Activated T-helper 17 cell treated with anti-CD3 and anti-CD28 coated beads, Interleukin-2, amount 50 U/mL, for 72 hours (primary cell): ENCODE data around the gene AP2B1. TPM values are rescaled to one million over a fixed set of nuclear protein-coding genes. Genes with fewer than 3 reads are reported as not detected.

Experiments used
- ATAC-seq: fragments of 150-1000 bp; cut with Tn5 transposase; replicated peaks from 2 replicates; pipeline ENCODE4 v1.10.0; 2021; ENCODE audit warnings: mild to moderate bottlenecking, moderate library complexity
- H3K27ac Mint-ChIP-seq: one replicate; pipeline ENCODE4 v1.8.0; 2022; ENCODE audit warnings: mixed read lengths
- H3K27me3 Mint-ChIP-seq: one replicate; pipeline ENCODE4 v1.8.0; 2022; ENCODE audit warnings: mixed read lengths
- H3K36me3 Mint-ChIP-seq: one replicate; pipeline ENCODE4 v1.8.0; 2022; ENCODE audit warnings: low read depth, mild to moderate bottlenecking, mixed read lengths
- H3K4me1 Mint-ChIP-seq: one replicate; pipeline ENCODE4 v1.8.0; 2022; ENCODE audit warnings: mixed read lengths
- H3K4me3 Mint-ChIP-seq: one replicate; pipeline ENCODE4 v1.8.0; 2022; ENCODE audit warnings: mild to moderate bottlenecking, mixed read lengths
- H3K9me3 Mint-ChIP-seq: one replicate; pipeline ENCODE4 v1.8.0; 2022; ENCODE audit warnings: mixed read lengths
- total RNA-seq, 2 donors: library from RNA; stranded (reverse); gene quantifications; one replicate each; pipeline ENCODE4 v1.2.3, GENCODE V29; 2022

AP2B1 gene
- total RNA-seq, 2 donors from 2014 or later, result 189 to 213 TPM

- H3K27ac Mint-ChIP-seq, result peak overlapping the region; percentile 58
- H3K4me3 Mint-ChIP-seq, result no peak overlapping the region
- H3K9me3 Mint-ChIP-seq, result no peaks in the 10 kb centered on the region
Observed at GRCh38 chr17:35630530-35631148, 43.5 kb downstream of the AP2B1 start.

DNA sequence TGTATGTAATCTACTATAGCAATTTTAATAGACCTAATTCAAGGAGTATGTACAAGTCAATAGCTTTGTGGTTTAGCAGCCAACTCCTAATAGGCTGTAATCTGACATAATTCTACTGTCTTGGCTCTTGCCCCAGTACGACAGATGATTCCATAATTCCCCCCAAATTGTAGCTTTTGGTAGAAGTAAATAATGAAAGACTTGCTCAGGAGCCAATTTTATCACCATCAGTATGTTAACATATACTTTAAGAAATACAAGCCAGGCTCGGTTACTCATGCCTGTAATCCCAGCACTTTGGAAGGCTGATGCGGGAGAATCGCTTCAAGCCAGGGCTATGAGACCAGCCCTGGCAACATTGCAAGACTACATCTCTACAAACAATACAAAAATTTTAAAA, 53.9 kb downstream of the AP2B1 start:
- H3K27me3 Mint-ChIP-seq, result no peaks in the 10 kb centered on the region
- no peak overlapping the region for H3K27ac Mint-ChIP-seq
- peaks cover 100% of the 10 kb centered on the region for H3K36me3 Mint-ChIP-seq
- H3K9me3 Mint-ChIP-seq, result no peaks in the 10 kb centered on the region
- no peak overlapping the region for H3K4me3 Mint-ChIP-seq
- no peaks in the 10 kb centered on the region for H3K4me1 Mint-ChIP-seq
- ATAC-seq, result no peak

More at GRCh38 chr17:35630530-35631148, 43.5 kb downstream of the AP2B1 start:
- peak; percentile 55 for ATAC-seq
- Mint-ChIP-seq H3K4me1 (peaks cover 6% of the 10 kb centered on the region), H3K27me3 (no peaks in the 10 kb centered on the region), H3K36me3 (peaks cover 93% of the 10 kb centered on the region)

DNA sequence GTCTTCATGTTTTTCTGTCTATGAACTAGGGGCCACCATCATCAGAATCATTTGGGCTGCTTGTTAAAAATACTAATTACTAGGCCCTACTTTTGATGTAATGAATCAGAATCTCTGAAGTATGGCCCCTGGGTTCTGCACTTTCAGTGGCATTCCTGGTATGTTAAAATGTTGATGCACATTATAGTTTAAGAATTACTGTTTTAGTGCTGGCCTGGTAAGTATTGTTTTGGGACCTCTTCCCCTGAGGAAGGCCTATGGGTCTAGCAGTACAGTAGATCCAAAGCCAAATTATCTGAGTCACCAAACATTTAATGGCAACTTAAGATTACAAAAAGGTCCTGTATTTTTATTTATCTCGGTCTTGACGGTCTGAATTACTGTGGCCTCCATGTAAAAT, 58.8 kb downstream of the AP2B1 start:
- H3K36me3 Mint-ChIP-seq, result peaks cover 81% of the 10 kb centered on the region
- no peaks in the 10 kb centered on the region for H3K27me3 Mint-ChIP-seq
- no peaks in the 10 kb centered on the region for H3K4me1 Mint-ChIP-seq

DNA sequence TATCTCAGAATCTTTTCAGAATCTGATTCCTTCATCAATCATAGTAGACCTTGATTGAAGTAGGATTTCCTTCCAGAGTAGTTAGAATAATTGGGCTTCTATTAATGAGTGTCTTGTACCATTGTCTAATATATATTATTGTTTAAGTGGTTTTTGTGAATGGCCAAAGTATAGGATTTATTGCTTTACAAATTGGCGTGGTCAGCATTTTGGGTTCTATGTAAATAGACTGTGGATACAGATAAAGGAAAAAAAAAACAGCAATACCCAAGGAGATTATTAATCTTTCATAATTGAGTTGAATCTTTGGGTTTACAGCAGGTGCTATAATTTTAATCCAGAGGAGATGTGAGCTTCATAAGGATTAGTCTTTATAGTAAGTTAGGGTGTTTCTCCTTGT, 64.3 kb downstream of the AP2B1 start:
- Mint-ChIP-seq H3K27me3 (no peaks in the 10 kb centered on the region), H3K36me3 (peaks cover 26% of the 10 kb centered on the region), H3K9me3 (no peaks in the 10 kb centered on the region), H3K4me3 (no peak overlapping the region), H3K27ac (no peak overlapping the region), H3K4me1 (peaks cover 10% of the 10 kb centered on the region)
- ATAC-seq, result no peak

More for the DNA sequence above, 58.8 kb downstream of the AP2B1 start:
- ATAC-seq, result no peak
- Mint-ChIP-seq H3K4me3 (no peak overlapping the region), H3K9me3 (no peaks in the 10 kb centered on the region), H3K27ac (no peak overlapping the region)

DNA sequence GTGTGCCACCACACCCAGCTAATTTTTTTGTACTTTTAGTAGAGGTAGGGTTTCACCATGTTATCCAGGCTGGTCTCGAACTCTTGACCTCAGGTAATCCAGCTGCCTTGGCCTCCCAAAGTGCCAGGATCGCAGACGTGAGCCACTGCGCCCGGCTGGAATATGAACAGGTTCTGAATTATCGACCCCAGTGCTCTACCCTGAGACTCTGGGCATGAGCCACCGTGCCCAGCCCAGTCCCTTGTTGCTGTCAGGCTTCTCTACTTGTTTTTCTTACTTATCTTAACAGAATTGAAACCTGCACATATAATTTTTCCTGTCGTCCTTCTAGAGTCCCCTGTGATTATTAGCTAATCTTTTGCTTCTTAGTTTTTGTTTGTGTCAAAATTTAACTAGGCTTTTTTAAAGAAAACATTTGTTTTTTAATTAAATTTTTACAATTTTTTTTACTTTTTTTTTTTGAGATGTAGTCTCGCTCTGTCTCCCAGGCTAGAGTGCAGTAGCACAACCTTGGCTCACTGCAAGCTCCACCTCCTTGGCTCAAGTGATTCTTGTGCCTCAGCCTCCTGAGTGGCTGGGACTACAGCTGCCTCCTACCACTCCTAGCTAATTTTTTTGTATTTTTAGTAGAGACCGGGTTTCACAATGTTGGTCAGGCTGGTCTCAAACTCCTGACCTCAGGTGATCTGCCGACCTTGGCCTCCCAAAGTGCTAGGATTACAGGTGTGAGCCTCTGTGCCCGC, 66.7 kb downstream of the AP2B1 start:
- H3K27me3 Mint-ChIP-seq, result no peaks in the 10 kb centered on the region
- no peak overlapping the region for H3K27ac Mint-ChIP-seq
- H3K4me3 Mint-ChIP-seq, result no peak overlapping the region
- H3K36me3 Mint-ChIP-seq, result peaks cover 3% of the 10 kb centered on the region
- H3K9me3 Mint-ChIP-seq, result no peaks in the 10 kb centered on the region
- peaks cover 15% of the 10 kb centered on the region for H3K4me1 Mint-ChIP-seq
- no peak for ATAC-seq

GRCh38 chr17:35655303-35655702, 68.2 kb downstream of the AP2B1 start:
- Mint-ChIP-seq H3K27me3 (no peaks in the 10 kb centered on the region), H3K27ac (no peak overlapping the region), H3K9me3 (no peaks in the 10 kb centered on the region), H3K36me3 (no peaks in the 10 kb centered on the region), H3K4me1 (peaks cover 15% of the 10 kb centered on the region), H3K4me3 (no peak overlapping the region)
- ATAC-seq, result no peak

GRCh38 chr17:35660902-35661301, 73.8 kb downstream of the AP2B1 start:
- Mint-ChIP-seq H3K27ac (no peak overlapping the region), H3K27me3 (no peaks in the 10 kb centered on the region), H3K9me3 (no peaks in the 10 kb centered on the region), H3K4me3 (no peak overlapping the region), H3K36me3 (peaks cover under 1% of the 10 kb centered on the region), H3K4me1 (peaks cover 6% of the 10 kb centered on the region)
- no peak for ATAC-seq

DNA sequence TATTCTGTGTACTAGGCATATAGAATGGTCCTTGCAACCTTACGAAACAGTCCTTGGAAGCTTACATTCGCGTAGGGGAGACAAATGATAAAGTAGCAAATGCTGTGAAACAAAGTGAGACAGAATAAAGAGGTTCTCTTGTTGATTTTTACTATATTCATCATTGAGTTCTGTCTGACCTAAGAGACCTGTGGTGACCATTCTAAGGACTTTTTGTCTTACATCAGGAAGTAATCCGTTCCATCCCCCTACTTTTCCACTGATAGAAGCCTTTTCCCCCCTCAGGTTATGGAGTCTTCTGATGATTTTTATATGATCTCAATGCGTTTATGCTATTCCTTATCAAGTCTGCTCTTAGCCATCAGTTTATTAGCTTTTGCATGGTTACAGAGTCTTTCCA, 77.6 kb downstream of the AP2B1 start:
- no peak for ATAC-seq
- Mint-ChIP-seq H3K36me3 (peaks cover 37% of the 10 kb centered on the region), H3K4me1 (peaks cover 6% of the 10 kb centered on the region)

GRCh38 chr17:35665662-35666061, 78.5 kb downstream of the AP2B1 start:
- H3K4me1 Mint-ChIP-seq, result peaks cover 6% of the 10 kb centered on the region
- no peak overlapping the region for H3K27ac Mint-ChIP-seq
- H3K4me3 Mint-ChIP-seq, result no peak overlapping the region
- H3K27me3 Mint-ChIP-seq, result no peaks in the 10 kb centered on the region
- H3K36me3 Mint-ChIP-seq, result peaks cover 46% of the 10 kb centered on the region
- no peak for ATAC-seq
- no peaks in the 10 kb centered on the region for H3K9me3 Mint-ChIP-seq

More for the DNA sequence above, 77.6 kb downstream of the AP2B1 start:
- H3K4me3 Mint-ChIP-seq, result no peak overlapping the region
- no peaks in the 10 kb centered on the region for H3K9me3 Mint-ChIP-seq
- no peak overlapping the region for H3K27ac Mint-ChIP-seq
- H3K27me3 Mint-ChIP-seq, result no peaks in the 10 kb centered on the region

- H3K9me3 Mint-ChIP-seq, result no peaks in the 10 kb centered on the region
- no peaks in the 10 kb centered on the region for H3K27me3 Mint-ChIP-seq
- H3K4me3 Mint-ChIP-seq, result no peak overlapping the region
- H3K27ac Mint-ChIP-seq, result no peak overlapping the region
- peaks cover 6% of the 10 kb centered on the region for H3K4me1 Mint-ChIP-seq
- peaks cover 50% of the 10 kb centered on the region for H3K36me3 Mint-ChIP-seq
- ATAC-seq, result no peak
Observed at GRCh38 chr17:35666070-35666469, 78.9 kb downstream of the AP2B1 start.

DNA sequence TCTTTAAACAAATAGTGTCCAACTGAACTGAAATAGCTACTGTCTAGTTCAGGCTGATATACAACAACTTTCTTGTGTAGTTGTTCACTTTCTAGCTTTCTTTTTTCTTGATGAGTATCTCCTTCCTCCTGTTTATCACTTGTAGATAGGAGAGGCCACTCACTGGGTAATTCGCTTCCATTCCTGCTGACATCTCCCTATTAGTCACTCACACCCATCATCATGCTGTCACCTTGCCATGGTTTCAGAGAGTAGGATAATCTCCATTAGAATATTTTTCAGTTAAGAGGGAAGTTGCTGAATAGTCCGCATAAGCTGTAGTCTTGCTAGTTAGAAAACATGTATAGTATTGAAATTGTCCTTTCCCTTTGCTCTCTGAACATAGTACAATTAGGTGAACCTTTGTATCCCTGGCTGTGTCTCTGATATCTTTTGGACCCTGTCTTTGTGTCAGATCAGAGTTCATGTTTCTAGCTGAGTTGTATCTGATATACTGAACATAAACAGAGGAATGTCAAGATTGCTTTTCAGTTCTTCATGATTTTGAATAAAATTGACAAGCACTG, 79.9 kb downstream of the AP2B1 start:
- ATAC-seq, result no peak
- Mint-ChIP-seq H3K27ac (peak overlapping the region; percentile 61), H3K36me3 (peaks cover 60% of the 10 kb centered on the region), H3K9me3 (no peaks in the 10 kb centered on the region), H3K27me3 (no peaks in the 10 kb centered on the region), H3K4me1 (peaks cover 6% of the 10 kb centered on the region), H3K4me3 (no peak overlapping the region)

DNA sequence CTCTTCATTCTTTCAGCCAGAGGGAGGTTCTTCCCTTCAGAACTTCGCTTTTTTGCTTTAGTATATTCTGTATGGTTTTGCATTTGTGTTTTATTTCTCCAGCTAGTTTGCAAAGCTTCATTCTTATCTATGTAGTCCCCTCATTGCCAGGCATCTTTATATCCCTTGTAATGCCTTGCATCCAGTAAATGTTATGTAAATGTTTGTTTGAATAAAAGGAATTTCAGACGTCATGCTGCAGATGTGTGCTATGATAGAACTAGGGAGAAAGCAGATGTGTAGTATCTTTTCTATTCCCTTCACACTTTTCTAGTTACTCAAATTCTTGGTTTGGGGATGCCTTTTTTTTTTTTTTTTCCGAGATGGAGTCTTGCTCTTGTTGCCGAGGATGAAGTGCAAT, 81.7 kb downstream of the AP2B1 start:
- H3K36me3 Mint-ChIP-seq, result peaks cover 78% of the 10 kb centered on the region
- peaks cover 6% of the 10 kb centered on the region for H3K4me1 Mint-ChIP-seq
- H3K4me3 Mint-ChIP-seq, result no peak overlapping the region
- no peaks in the 10 kb centered on the region for H3K27me3 Mint-ChIP-seq
- H3K27ac Mint-ChIP-seq, result no peak overlapping the region
- no peaks in the 10 kb centered on the region for H3K9me3 Mint-ChIP-seq
- no peak for ATAC-seq

GRCh38 chr17:35674552-35674951, 87.4 kb downstream of the AP2B1 start:
- no peaks in the 10 kb centered on the region for H3K27me3 Mint-ChIP-seq
- peaks cover 98% of the 10 kb centered on the region for H3K36me3 Mint-ChIP-seq
- no peak overlapping the region for H3K4me3 Mint-ChIP-seq
- no peaks in the 10 kb centered on the region for H3K4me1 Mint-ChIP-seq
- no peak for ATAC-seq
- no peaks in the 10 kb centered on the region for H3K9me3 Mint-ChIP-seq
- no peak overlapping the region for H3K27ac Mint-ChIP-seq

DNA sequence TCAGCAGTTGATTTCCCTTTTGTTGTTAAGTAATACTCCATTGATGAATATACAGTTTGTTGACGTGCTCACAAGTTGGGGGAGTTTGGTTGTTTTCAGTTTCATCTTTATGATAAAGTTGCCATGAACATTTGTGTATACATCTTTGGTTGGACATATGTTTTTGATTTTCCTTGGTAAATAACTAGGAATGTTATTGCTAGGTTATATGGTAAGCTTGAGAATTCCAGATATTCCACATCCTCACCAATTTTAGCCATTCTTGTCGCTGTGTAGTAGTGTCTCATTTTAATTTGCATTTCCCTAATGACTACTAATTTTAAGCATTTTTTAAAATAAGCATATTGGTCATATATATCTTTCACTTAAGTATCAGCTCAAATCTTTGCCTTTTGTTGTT, 89.3 kb downstream of the AP2B1 start:
- H3K27me3 Mint-ChIP-seq, result no peaks in the 10 kb centered on the region
- no peak overlapping the region for H3K27ac Mint-ChIP-seq
- no peak for ATAC-seq
- no peaks in the 10 kb centered on the region for H3K4me1 Mint-ChIP-seq
- no peaks in the 10 kb centered on the region for H3K9me3 Mint-ChIP-seq
- H3K4me3 Mint-ChIP-seq, result no peak overlapping the region
- peaks cover 98% of the 10 kb centered on the region for H3K36me3 Mint-ChIP-seq
